ENCODE measurements around the gene MMP25.

- TF ChIP-seq, protein P1, sequence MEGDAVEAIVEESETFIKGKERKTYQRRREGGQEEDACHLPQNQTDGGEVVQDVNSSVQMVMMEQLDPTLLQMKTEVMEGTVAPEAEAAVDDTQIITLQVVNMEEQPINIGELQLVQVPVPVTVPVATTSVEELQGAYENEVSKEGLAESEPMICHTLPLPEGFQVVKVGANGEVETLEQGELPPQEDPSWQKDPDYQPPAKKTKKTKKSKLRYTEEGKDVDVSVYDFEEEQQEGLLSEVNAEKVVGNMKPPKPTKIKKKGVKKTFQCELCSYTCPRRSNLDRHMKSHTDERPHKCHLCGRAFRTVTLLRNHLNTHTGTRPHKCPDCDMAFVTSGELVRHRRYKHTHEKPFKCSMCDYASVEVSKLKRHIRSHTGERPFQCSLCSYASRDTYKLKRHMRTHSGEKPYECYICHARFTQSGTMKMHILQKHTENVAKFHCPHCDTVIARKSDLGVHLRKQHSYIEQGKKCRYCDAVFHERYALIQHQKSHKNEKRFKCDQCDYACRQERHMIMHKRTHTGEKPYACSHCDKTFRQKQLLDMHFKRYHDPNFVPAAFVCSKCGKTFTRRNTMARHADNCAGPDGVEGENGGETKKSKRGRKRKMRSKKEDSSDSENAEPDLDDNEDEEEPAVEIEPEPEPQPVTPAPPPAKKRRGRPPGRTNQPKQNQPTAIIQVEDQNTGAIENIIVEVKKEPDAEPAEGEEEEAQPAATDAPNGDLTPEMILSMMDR (IDR thresholded peaks at IDR 0.05): no peak
- TF ChIP-seq, protein P2, sequence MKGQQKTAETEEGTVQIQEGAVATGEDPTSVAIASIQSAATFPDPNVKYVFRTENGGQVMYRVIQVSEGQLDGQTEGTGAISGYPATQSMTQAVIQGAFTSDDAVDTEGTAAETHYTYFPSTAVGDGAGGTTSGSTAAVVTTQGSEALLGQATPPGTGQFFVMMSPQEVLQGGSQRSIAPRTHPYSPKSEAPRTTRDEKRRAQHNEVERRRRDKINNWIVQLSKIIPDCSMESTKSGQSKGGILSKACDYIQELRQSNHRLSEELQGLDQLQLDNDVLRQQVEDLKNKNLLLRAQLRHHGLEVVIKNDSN (IDR thresholded peaks at IDR 0.05; ENCODE audit: borderline replicate concordance, low read depth): no peak
- TF ChIP-seq POLR2AphosphoS5 (IDR thresholded peaks at IDR 0.05; ENCODE audit: low read depth, low read length) (no peak), FOXJ3 (CRISPR knock-in tag; IDR thresholded peaks at IDR 0.05) (no peak), EZH2phosphoT487 (IDR thresholded peaks at IDR 0.05; ENCODE audit: borderline replicate concordance, low read depth) (no peak), EP300 (IDR thresholded peaks at IDR 0.05; ENCODE audit: borderline replicate concordance in 1 of 2, low read depth in 1 of 2, low read length in 1 of 2) (no peak), RAD21 (IDR thresholded peaks at IDR 0.05; ENCODE audit: low read length) (no peak), GABPA (IDR thresholded peaks at IDR 0.05; ENCODE audit: low read depth) (no peak), CHD2 (IDR thresholded peaks at IDR 0.05; ENCODE audit: low read length, partially characterized antibody) (no peak), JUND (IDR thresholded peaks at IDR 0.05) (no peak), NFIC (IDR thresholded peaks at IDR 0.05; ENCODE audit: borderline replicate concordance) (no peak)
- TF ChIP-seq, protein P3, sequence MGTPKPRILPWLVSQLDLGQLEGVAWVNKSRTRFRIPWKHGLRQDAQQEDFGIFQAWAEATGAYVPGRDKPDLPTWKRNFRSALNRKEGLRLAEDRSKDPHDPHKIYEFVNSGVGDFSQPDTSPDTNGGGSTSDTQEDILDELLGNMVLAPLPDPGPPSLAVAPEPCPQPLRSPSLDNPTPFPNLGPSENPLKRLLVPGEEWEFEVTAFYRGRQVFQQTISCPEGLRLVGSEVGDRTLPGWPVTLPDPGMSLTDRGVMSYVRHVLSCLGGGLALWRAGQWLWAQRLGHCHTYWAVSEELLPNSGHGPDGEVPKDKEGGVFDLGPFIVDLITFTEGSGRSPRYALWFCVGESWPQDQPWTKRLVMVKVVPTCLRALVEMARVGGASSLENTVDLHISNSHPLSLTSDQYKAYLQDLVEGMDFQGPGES (IDR thresholded peaks at IDR 0.05; ENCODE audit: low read depth, low read length): no peak
- TF ChIP-seq, protein P4, sequence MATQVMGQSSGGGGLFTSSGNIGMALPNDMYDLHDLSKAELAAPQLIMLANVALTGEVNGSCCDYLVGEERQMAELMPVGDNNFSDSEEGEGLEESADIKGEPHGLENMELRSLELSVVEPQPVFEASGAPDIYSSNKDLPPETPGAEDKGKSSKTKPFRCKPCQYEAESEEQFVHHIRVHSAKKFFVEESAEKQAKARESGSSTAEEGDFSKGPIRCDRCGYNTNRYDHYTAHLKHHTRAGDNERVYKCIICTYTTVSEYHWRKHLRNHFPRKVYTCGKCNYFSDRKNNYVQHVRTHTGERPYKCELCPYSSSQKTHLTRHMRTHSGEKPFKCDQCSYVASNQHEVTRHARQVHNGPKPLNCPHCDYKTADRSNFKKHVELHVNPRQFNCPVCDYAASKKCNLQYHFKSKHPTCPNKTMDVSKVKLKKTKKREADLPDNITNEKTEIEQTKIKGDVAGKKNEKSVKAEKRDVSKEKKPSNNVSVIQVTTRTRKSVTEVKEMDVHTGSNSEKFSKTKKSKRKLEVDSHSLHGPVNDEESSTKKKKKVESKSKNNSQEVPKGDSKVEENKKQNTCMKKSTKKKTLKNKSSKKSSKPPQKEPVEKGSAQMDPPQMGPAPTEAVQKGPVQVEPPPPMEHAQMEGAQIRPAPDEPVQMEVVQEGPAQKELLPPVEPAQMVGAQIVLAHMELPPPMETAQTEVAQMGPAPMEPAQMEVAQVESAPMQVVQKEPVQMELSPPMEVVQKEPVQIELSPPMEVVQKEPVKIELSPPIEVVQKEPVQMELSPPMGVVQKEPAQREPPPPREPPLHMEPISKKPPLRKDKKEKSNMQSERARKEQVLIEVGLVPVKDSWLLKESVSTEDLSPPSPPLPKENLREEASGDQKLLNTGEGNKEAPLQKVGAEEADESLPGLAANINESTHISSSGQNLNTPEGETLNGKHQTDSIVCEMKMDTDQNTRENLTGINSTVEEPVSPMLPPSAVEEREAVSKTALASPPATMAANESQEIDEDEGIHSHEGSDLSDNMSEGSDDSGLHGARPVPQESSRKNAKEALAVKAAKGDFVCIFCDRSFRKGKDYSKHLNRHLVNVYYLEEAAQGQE (IDR thresholded peaks at IDR 0.05; ENCODE audit: low read depth, low read length): no peak
Observed at GRCh38 chr16:3051009-3051408, 4.6 kb downstream of the MMP25 start.

Data from SK-N-SH (cell line).